ENCODE data around the gene SDR9C7. TPM values are rescaled to one million over a fixed set of nuclear protein-coding genes. Genes with fewer than 3 reads are reported as not detected.
"Not testable (repeated sequence)": the region's sequence is repeated elsewhere in the genome, so short reads cannot be mapped to it uniquely, and the experiment has no call there.

SDR9C7 gene
- total RNA-seq, 4 donors from 2014 or later = 0.26 to 0.49 TPM; not detected in 2

GRCh38 chr12:56884421-56884820 is 49.8 kb downstream of the SDR9C7 start:
- H3K9me3 ChIP-seq = peaks cover 0 to 4% of the 10 kb centered on the region in 2 donors
- TF ChIP-seq POLR2A (IDR thresholded peaks at IDR 0.05) (no peak), CTCF (IDR thresholded peaks at IDR 0.05) (no peak)
- intact Hi-C loops (cut with DNase I; ENCODE audit: low total_unique reads) = no loop called here
- no peaks in the 10 kb centered on the region for H3K4me1 ChIP-seq
- no peak overlapping the region for H3K27ac ChIP-seq
- no peaks in the 10 kb centered on the region for H3K27me3 ChIP-seq
- DNase-seq = no peak
- no peak overlapping the region for H3K4me3 ChIP-seq
- H3K36me3 ChIP-seq = no peaks in the 10 kb centered on the region

DNA sequence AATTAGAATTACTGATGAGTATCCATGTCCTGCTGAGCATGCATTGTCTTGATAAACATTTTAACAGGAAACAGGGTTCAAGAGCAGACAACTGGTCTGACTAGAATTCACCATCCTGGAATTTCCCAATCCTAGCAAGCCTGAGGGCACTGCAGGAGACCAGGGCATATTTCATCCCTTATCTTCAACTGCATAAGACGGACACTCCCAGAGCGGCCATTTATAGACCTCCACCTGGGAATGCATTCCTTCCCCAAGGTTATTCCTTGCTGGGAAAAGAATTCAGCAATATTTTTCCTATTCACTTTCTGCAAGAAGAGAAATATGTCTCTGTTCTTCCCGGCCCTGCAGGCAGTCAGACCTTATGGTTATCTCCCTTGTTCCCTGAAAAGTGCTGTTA is 51.8 kb downstream of the SDR9C7 start:
- H3K27ac ChIP-seq; DNase-seq; H3K27me3 ChIP-seq; H3K9me3 ChIP-seq; H3K36me3 ChIP-seq; H3K4me3 ChIP-seq; intact Hi-C loops (cut with DNase I; ENCODE audit: low total_unique reads); H3K4me1 ChIP-seq: not testable (repeated sequence)

DNA sequence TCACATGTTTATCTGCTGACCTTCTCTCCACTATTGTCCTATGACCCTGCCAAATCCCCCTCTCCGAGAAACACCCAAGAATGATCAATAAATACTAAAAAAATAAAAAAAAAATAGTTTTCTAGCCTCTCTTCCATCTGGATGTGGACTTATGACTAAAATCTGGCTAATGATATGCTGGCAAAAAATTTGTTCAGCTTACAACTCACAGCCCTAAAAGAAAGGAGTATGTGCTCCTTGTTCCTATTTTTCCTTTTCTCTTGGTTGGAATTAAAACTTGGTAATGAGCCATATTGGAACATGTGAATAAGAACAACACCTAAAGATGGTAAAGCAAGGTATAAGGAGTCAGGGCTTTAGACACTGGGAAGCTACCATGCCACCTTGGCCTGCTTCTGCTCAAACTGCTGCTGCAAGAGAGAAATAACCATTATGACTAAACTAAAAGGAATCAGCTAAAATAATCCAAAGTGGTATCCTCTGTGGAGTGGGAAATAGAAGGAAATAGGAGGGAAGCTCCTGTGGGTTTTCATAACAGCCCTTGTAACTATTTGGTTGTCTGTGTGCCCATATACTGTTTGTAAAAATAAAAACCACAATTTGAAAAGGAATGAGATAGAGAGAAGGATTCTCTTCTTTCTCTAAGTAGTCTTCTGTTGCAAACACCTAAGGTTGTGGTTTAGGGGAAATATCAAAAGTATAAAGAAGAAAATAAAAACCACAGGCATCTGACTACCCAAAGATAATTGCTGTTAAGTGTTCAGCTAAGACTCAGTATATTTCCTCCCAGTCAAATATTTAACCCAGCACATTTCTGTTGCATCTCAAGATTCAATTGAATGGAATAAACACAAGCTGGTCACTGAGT is 53.8 kb downstream of the SDR9C7 start:
- intact Hi-C loops (cut with DNase I; ENCODE audit: low total_unique reads) = no loop called here
- DNase-seq = no peak
- TF ChIP-seq POLR2A (IDR thresholded peaks at IDR 0.05) = no peak
- no peak for TF ChIP-seq CTCF (IDR thresholded peaks at IDR 0.05)

DNA sequence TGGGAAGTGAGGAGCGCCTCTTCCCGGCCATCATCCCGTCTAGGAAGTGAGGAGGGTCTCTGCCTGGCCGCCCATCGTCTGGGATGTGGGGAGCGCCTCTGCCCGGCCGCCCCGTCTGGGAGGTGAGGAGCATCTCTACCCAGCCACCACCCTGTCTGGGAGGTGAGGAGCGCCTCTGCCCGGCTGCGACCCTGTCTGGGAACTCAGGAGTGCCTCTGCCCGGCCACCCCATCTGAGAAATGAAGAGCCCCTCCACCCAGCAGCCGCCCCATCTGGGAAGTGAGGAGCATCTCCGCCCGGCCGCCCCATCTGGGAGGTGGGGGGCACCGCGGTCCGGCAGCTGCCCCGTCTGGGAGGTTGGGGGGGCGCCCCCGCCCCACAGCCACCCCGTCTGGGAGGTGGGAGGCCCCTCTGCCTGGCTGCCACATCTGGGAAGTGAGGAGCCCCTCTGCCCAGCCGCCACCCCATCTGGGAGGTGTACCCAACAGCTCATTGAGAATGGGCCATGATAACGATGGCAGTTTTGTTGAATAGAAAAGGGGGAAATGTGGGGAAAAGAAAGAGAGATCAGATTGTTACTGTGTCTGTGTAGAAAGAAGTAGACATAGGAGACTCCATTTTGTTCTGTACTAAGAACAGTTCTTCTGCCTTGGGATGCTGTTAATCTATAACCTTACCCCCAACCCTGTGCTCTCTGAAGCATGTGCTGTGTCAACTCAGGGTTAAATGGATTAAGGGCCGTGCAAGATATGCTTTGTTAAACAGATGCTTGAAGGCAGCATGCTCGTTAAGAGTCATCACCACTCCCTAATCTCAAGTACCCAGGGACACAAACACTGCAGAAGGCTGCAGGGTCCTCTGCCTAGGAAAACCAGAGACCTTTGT is 54.7 kb downstream of the SDR9C7 start:
- intact Hi-C loops (cut with DNase I; ENCODE audit: low total_unique reads); H3K27ac ChIP-seq; DNase-seq: not testable (repeated sequence)

More for the DNA sequence above, 53.8 kb downstream of the SDR9C7 start:
- no peak overlapping the region for H3K4me3 ChIP-seq
- no peaks in the 10 kb centered on the region for H3K36me3 ChIP-seq
- H3K27me3 ChIP-seq = no peaks in the 10 kb centered on the region
- H3K27ac ChIP-seq = no peak overlapping the region
- H3K9me3 ChIP-seq = peaks cover 0 to 4% of the 10 kb centered on the region in 2 donors
- H3K4me1 ChIP-seq = no peaks in the 10 kb centered on the region

GRCh38 chr12:56878010-56878339 is 56.2 kb downstream of the SDR9C7 start:
- DNase-seq = no peak
- Histone ChIP-seq H3K36me3 (no peaks in the 10 kb centered on the region), H3K9me3 (peaks cover 0 to 4% of the 10 kb centered on the region in 2 donors), H3K27me3 (no peaks in the 10 kb centered on the region), H3K4me3 (no peak overlapping the region), H3K4me1 (no peaks in the 10 kb centered on the region), H3K27ac (no peak overlapping the region)
- TF ChIP-seq POLR2A (IDR thresholded peaks at IDR 0.05) (no peak), CTCF (IDR thresholded peaks at IDR 0.05) (no peak)
- intact Hi-C loops (cut with DNase I; ENCODE audit: low total_unique reads) = no loop called here

More for the DNA sequence above, 54.7 kb downstream of the SDR9C7 start:
- not testable (repeated sequence) for H3K36me3 ChIP-seq, H3K4me3 ChIP-seq, H3K9me3 ChIP-seq, H3K27me3 ChIP-seq, H3K4me1 ChIP-seq
